ENCODE data around the gene SAMHD1.
"Not testable (repeated sequence)": the region's sequence is repeated elsewhere in the genome, so short reads cannot be mapped to it uniquely, and the experiment has no call there.

The SAMHD1 gene

DNA sequence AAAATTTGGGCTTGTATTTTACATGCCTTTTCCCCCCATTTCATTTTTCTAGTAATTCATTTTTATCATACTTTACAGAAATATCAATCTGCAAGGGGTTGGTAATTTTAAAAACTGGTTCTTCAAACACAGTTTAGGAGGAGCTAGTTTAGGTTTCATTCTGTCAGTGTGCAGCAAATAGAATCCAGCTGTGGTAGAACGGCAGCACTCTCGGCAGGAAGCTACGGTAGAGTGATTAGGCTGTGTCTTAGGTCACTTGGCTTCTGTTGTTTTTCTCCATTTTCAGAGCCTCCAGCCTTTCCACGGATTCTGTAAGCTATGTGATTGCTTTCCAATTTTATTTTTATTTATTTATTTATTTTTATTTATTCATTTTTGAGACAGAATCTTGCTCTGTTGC is 42.9 kb downstream of the SAMHD1 start:
- DNase-seq: no peak

GRCh38 chr20:36906086-36906485 is 45.4 kb downstream of the SAMHD1 start:
- not testable (repeated sequence) for DNase-seq

GRCh38 chr20:36905566-36905965 is 45.9 kb downstream of the SAMHD1 start:
- not testable (repeated sequence) for DNase-seq

DNA sequence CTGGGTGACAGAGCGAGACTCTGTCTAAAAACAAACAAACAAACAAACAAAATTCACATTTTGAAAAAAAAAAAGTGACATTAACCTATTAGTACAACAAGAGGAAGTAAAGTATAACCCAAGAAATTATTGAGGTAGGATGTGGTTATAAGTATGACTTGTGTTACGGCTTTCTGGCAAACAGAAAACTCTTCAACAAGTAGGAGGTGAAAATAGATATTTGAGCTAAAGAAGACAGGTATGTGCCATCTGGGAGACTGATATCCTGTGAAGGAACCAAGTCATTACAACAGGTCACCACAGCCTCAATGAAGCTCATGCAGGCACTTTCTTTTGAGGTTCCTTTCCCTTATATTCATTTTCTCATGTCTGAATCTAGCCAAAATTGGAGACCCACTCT is 46.8 kb downstream of the SAMHD1 start:
- DNase-seq: no peak

DNA sequence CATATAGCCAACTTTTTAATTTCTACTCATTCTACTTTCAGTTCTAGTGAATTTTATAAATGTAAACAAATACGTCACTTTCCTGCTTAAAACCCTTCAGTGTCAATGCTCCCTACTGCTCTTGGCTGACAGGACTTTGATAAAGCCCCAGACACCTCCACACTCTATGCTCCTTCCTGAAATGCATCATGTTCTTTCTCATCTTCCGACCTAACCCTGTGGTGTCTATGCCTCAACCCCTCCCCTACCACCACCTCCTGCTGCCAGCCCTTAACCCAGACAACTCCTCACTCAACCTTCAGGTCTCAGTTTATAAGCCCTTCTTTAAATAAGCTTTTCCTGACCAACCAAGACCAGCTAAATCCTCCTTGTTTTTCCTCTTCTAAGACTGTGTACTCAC is 56.5 kb downstream of the SAMHD1 start:
- no peak for DNase-seq

DNA sequence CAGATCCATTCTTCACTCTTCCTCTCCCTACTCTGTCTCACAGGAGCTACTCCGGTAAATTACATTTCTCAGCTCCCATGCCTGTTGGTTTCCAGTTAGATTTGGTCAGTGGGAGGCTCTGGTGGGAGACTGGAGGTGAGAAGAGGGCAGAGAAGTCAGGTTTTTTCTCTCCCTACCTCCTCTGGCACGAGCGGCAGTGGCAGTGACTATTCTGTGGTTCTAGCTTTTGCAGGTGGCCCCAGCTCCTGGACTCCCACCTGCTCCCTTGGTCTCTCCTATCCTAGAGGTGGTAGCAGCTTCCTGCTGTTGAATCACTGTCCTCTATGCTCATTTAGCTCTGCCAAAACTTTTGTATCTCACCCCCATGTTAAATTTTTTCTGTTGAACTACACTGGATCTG is 57.7 kb downstream of the SAMHD1 start:
- DNase-seq: no peak

DNA sequence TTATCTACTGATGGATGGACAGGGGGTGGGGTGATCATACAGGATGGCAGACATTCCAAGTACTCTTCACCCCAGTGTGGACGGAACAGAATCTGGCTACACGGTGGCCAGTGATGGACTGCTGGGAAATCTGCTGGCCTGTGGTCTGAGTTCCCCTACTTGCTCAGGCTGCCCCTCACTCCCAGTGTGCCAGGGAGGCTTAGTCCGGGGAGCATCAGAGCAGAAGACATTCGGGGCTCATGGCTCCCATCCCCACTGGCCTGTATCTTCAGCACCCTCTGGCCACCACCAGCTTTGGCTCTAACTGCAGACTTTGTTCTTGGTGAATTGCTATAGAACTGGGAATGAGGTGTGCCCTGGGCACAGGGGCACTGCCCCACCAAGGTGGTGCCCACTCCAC is 60.3 kb downstream of the SAMHD1 start:
- no peak for DNase-seq

DNA sequence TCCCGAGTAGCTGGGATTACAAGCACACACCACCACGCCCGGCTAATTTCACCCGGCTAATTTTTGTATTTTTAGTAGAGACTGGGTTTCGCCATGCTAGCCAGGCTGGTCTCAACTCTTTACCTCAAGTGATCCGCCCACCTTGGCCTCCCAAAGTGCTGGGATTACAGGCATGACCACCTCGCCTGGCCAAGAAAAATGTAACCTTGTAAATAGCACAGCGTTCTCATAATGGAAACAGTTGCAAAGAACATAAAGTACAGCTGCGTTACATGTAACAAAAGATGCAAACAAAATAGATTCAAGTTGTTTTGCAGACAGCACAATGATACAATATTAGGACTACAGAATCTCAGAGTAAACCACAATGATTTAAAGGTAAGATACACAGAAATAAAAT is 60.9 kb downstream of the SAMHD1 start:
- no peak for DNase-seq

GRCh38 chr20:36888880-36889516 is 62.5 kb downstream of the SAMHD1 start:
- no peak for DNase-seq

- no peak for DNase-seq
Measured at GRCh38 chr20:36887752-36888090, 63.8 kb downstream of the SAMHD1 start.

- peak; percentile 43 to 73 (median 61) for DNase-seq
Measured at GRCh38 chr20:36886859-36887751, 64.4 kb downstream of the SAMHD1 start.

GRCh38 chr20:36885356-36885755 is 66.2 kb downstream of the SAMHD1 start:
- no peak for DNase-seq

- DNase-seq: no peak
Measured at GRCh38 chr20:36883977-36884535, 67.5 kb downstream of the SAMHD1 start.

GRCh38 chr20:36881888-36882287 is 69.6 kb downstream of the SAMHD1 start:
- DNase-seq: no peak

DNA sequence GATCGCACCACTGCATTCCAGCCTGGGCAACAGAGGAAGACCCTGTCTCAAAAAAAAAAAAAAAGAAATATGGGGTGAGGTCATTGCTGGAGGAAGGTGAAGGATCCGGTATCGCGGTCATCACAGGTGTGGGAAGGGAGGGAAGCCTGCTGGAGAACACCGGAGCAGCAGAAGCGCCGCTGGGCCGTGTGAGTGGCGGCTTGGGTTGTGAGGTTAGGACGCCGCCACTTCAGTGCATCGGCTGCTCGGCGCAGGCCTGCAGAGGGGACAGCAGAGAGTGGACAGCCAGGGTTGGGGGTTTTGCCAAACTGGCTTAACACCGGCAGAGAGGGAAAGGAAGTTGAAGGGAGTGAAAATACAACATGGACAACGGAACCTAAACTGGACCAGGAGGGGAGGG is 70.2 kb downstream of the SAMHD1 start:
- DNase-seq: no peak

DNA sequence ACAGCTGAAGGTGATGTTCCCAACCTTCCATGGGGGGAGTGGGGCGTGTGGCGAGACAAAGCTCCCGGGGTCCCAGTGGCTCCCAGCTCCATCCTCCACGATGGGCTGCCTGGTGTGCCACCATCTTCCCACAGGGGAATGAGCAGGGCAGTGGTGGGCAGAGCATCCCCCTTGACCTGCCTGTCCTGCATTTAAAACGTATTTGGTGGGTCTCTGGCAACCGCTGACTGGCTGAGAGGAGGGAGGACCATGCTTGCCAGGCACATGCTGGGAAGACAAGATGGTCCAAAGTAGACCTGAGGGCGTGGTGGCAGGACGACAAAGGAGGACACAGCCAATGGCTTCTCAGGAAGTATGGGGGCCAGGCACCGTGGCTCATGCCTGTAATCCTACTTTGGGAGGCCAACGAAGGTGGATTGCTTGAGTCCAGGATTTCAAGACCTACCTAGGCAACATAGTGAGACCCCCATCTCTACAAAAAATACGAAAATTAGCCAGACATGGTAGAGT is 70.7 kb downstream of the SAMHD1 start:
- no peak for DNase-seq

DNA sequence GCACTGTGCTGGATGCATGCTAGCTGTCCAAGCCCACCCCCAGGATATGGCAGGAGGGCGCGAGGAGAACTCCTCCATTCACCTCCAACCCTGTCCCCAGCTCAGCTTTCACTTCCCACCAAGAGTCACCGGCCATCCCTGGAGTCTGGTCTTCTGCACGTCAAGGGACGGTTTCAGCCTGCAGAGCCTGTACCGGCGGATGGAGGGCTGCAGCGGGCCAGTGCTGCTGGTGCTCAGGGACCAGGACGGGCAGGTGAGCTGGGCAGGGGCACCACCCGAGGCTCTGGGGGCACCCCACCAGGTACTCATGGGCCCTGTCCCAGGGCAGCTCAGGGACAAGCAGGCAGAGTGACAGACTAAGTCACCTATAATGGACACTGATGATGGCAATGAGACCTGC is 72.6 kb downstream of the SAMHD1 start:
- no peak for DNase-seq

DNA sequence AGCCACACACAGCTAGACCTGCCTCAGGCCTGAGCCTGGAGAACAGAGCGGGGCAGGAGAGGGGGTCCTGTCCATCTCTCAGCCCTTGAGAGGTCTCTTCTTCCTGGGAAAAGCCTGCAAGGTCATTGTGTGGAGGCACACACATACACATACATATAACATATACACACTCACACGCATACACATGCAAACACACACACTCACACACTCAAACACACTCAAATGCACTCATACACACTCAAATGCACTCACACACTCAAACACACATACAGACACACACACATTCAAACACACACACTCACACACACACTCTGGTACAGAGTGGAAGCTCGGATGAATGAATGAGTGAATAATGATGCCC is 75.1 kb downstream of the SAMHD1 start:
- DNase-seq: no peak

- DNase-seq: no peak
Measured at GRCh38 chr20:36875702-36876472, 75.6 kb downstream of the SAMHD1 start, which contains the start of gene TLDC2. TSS of gene TLDC2 (plus strand) at chr20:36876138. CDS start at chr20:36876175, 37 bp downstream.

DNA sequence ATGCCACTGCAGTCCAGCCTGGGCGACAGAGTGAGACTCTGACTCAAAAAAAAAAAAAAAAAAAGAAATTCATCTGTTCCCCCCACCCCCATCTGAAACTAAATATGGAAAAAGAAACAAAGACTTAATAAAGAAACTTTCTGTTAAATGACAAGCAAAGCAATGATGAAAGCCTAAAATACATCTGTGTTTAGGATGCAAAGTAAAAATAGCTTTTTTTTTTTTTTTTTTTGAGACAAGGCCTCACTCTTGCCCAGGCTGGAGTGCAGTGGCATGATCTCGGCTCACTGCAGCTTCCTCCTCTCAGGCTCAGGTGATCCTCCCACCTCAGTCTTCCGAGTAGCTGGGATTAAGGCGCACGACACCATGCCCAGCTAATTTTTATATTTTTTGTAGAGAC is 76.4 kb downstream of the SAMHD1 start:
- not testable (repeated sequence) for DNase-seq

DNA sequence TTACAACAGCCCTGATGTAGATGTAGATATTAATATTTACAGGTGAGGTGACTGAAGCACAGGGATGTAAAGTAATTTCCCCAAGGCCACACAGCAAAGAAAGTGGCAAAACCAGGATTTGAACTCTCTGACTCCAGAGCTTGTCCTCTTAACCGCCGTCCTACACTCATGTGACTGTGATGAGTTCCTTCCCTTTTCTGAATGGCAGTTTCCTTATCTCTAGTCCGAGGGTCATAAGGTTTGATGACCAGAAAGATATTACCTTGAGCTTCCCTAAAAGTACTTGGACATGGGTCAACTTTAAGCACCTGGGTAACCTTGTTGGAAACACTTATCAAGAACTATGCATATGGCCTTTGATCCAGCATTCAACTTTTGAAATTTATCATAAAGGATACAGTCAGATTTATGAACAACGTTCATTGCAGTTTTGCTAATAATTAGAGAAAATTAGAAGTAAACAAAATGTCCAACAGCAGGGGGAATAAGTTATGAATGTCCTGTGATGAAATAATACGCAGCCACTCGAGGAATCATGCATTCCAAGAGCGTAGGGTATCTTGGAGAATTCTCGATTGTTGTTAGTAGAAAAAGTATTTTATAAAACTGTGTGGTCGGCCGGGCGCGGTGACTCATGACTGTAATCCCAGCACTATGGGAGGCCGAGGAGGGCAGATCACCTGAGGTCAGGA is 77.9 kb downstream of the SAMHD1 start:
- no peak for DNase-seq

GRCh38 chr20:36872852-36873251 is 78.7 kb downstream of the SAMHD1 start:
- DNase-seq: no peak

Measured in T-helper 1 cell (primary cell).